ENCODE data around the gene TMBIM1.
A peak's percentile ranks its signal among the peaks of the same experiment; 100 is the strongest.

The TMBIM1 gene, protein sequence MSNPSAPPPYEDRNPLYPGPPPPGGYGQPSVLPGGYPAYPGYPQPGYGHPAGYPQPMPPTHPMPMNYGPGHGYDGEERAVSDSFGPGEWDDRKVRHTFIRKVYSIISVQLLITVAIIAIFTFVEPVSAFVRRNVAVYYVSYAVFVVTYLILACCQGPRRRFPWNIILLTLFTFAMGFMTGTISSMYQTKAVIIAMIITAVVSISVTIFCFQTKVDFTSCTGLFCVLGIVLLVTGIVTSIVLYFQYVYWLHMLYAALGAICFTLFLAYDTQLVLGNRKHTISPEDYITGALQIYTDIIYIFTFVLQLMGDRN

DNA sequence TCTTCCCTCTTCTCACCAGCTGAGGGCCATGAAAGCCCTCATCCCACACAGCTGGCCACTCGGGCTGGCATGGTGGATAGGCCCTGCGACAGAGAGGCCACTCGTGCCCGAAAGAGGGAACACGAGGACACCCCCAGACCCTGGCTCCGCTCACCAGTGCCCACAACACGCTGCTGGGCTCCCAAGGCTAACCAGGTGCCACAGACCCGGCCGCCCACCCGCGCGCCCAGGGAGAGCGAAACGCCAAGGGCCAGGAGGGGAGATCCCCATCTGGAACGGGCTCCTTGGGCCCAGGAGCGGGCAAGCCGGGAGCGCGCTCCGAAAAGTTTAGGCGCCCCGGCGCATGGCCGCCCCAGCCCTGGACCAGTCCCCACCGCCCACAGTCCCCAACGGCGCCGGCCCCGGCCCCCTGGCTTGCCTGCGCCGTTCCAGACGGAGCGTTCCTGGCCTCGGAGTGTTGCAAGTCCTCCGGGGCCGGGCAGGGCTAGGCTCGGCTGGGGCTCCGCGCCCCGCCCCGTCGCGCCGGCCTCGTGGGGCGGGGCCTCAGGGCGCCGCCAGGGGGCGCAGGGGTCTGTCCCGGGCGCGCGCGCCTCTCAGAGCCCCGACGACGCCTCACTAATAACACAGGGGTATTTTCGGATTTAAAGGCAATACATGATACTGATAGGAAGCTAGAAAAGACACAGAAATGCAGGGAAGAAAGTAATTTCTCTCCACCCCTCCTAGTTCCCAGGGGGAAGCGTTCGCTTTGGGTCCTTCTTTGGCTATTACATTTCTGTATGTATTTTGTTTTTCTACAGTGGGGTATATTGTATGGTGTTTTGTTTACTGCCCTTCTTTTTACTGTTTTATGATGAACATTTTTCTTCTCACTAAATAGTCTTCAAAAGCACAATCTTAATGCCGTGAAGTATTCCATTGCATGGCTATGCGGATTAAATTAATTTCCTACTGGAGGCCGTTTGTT, at the start of gene TMBIM1:
TSS of gene TMBIM1 (minus strand) at position 456 of the 967 bp plus-strand sequence. CDS start 10,362 bp downstream, outside the sequence.
- DNase-seq, result peak; percentile 22

DNA sequence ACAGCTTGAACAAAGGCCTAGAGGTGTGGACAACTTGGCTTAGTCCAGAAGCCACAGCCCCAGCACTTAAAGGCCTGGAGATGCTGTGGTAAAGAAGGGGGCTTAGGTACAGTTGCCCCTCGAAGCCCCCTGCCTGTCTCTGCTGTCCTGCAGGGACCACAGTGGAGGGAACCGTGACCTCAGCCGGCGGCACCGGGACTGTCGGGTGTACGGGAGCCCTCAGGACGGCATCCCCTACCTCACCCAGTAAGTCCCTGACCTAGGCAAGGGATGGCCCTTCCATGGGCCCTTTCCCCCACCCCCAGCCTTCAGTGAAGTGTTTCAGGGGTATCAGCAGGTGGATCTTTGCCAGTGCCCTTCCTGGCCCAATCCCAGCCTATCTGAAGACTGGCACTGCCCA, 49.1 kb upstream of the TMBIM1 start:
- DNase-seq, result no peak

DNA sequence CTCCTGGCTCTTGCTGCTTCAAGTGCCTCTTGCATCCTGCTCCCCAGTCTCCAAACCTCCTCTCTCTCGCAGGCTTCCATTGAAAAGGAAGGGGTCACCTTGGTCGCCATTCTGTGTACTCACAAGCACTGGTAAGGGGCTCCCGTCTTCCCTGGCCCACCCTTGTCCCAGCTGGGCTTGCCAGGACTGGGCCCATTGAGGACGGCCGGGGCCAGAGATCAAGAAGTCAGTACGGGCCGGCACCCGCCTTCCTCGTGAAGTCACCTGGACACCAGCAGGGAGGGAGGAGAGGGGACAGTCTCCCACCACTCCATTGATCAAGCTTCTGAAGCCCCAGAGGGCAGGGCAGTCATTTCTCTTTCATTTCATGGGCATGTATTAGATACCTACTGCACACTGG, 48.4 kb upstream of the TMBIM1 start:
- no peak for DNase-seq

DNA sequence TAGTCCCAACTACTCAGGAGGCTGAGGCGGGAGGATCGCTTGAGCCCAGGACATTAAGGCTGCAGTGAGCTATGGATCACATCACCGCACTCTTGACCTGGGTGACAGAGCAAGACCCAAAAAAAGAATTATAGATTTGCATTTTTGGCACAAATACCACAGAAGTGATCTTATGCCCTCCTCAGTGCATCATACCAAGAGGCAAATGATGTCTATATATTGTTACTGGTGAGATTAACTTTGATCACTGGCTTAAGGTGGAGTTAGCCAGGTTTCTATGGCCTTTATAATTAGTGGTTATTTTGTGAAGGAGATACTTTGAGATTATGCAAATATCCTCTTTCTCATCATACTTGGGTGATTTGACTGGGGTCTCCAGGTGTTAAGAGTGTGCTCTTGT, 42.2 kb upstream of the TMBIM1 start:
- DNase-seq, result no peak

DNA sequence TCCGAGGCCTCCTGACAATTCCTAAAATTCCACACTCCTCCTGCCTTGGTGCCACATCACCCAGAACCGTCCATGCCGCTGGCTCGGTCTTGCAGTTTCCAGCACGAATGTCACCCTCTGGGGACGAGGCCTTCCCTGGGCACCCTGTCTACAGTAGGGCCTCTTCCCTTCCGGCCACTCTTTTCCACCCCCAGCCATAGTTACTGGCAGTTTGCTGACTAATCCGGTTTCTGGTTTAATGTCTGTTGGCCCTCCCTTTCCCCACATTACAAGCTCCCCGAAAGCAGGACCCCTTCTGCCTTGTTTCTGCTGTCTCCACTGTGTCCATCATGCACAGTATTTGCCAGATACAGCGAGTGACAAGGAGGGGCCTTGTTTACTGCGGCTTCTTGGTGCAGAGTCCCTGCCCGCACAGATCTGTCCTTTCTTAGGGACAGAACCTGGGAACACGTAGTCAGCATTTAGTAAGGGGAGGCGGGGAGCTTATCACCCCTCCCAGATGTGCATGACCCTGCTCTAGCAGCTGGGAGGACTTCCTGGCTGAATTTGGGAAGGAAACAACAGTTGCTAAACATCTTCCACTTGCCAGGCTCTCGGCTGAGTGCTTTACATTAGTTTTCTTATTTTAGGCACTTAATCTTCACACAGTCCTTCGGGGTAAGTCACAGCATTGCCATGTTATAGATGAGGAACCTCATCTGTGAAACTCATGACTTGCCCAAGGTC, 40.8 kb upstream of the TMBIM1 start:
- DNase-seq, result no peak

DNA sequence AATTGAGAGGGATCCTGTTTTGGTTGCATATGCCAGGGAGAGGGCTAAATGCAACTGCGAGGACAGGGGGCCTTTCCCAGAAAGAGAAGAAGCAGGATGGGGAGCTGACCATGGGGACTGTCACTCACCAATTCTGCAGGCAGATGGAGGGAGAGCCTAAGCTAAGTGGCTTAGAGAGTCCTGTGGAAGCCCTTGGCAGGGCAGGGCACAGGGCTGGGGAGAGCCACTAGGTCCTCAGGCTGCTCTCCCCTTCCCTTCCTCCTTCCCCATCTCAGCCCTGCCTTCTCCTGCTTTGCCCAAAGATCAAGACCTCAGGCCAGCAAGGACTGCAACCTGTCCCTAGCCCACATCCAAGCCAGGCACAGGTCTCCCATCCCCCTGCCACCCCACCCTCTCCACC, 40.0 kb upstream of the TMBIM1 start:
- DNase-seq, result no peak

DNA sequence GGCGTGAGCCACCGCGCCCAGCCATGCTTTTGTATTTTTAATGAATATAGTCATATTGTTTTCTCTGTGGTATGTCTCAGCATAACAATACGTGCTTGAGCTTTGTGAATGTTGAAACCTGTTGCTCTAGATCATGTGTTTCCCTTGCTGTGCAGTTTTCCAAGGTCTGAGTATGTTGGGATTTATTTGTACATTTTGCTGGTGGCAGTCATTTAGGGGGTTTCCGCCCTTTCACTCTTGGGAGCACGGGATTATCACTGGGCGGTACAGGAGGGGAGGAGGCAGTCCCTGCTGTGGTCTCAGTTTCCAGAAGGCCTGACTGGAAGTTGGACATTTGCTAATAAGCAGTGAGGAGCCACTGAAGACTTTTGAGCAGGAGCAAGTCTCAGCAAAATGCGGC, 39.4 kb upstream of the TMBIM1 start:
- DNase-seq, result no peak

DNA sequence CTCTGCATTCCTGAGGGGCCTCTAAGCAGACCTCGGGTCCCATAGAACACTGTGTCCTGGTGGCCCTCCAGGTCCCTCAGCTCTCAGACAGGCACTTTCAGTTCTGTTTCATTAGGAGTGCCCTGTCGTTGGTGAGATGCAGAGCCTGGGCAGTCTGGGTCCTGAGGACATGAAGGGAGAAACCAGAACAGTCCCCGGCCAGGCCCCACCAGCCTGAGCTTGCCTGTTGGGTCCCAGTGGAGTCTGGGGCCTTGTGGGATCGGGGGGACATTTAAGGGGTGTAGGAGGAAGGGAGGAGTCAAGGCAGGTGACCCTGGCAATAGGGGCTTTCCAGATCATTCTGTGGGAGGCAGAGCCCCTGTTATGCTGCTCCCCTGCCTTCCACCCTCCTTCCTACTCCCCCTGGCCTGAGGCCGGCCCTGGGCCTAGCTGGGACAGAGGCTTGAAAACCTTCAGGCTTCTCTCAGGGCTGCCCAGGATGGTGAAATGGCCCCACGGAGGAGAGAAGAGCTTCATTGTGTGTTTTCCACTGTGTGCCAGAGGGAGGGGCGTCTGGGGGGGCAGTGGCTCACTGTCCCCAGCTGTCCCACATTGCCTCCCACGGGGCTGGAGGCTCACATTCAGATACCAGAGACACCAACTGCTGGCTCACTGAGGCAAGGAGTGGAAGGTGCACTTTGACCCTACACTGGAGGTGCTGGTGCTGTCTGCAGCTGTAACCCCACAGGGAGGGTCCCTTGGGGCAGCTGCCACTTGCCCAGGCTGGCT, 37.7 kb upstream of the TMBIM1 start:
- no peak for DNase-seq

DNA sequence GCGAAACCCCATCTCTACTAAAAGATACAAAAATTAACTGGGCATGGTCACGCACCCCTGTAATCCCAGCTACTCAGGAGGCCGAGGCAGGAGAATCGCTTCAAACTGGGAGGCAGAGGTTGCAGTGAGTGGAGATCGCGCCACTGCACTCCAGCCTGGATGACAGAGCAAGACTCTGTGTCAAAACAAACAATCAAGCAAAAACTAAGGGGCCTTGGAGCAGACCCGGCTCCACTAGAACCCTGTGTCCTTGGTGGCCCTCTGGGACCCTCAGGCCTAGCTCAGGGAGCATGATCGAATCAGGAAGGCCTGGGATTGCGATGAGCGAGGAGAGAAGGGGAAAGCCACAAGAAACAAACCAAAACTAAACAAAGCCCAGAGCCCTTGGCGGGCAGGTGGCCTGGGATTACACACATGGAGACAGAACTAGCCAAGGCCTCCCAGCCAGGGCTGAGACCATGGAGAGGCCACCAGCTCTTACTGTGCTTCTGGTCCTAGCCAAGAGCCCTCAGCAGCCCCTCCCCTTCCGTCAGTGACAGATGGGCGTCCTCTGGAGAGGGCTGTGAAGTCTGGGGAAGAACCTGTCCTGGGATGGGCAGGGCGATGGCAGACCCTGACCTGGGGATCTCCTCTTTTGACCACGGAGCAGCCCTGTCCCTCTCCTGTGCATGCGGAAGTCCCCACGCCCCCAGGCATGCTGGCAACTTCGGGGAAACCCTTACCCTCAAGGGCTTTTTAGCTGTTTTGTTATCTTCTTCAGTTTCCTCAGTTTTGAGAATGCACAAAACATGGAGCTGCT, 36.9 kb upstream of the TMBIM1 start:
- DNase-seq, result no peak

DNA sequence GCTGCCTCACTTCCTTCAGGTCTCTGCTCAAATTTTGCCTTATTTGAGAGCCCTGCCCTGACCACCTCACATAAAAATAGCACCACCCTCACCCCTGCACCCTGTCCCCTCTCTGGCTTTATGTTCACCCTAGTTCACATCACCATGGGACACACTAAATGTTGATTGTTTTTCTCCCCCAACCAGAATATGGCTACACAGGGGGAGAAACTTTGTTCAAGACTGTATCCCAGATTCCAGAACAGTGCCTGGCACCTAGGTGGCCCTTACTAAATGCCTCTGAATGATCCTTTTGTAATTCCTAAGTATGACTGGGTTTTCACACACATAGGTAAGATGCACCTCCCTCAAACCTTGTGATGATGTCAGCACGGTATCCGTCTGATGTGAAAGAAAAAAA, 36.0 kb upstream of the TMBIM1 start:
- DNase-seq, result no peak

DNA sequence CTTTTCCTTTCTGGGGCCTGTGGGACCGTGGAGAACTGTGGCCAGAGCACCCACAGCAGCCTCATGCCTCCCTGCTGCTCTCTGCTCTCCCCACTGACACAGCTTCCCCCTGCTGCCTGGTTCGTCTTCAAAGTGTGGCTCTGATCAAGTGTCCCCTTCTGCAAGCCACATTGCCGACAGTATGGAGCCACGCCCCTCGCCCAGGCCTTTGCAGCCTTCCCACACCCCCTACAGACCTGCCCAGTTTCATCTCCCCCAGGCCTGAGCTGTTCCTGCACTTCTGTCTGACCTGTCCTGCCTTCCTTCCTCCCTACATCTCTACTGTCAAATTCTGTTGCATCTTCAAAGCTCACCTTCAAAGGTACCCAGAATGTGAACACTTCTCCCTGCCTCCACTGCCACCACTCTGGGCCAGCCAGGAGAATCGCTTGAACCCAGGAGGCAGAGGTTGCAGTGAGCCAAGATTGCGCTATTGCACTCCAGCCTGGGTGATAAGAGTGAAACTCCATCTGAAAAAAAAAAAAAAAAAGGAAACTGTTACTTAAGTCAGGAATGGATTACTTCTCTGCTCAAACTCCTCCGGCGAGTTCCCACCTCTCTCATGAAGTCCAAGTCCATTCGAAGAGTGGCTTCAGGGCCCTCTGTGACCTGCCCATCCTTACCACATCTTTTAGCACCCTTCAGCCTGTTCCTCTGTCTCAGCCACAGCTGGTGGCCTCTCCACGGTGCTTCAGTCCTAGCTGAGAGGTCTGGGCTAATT, 35.3 kb upstream of the TMBIM1 start:
- no peak for DNase-seq

DNA sequence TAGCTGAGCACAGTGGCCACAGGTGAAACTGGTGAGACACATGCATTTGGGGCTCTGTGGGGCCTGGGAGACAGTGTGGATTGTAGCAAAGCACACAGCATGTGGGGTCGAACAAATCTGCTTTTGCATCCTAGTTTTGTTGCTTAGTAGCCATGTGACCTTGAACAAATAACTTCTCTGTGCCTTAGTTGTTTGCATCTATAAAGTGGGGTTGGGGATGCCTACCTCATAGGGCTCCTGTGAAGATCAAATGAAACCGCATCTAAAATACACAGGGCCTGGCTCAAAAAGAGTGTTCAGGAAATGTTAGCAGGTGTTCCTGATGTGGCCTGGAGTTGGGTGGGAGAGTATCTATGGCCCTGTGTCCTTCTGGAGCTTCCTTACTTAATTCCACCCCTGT, 34.0 kb upstream of the TMBIM1 start:
- no peak for DNase-seq

DNA sequence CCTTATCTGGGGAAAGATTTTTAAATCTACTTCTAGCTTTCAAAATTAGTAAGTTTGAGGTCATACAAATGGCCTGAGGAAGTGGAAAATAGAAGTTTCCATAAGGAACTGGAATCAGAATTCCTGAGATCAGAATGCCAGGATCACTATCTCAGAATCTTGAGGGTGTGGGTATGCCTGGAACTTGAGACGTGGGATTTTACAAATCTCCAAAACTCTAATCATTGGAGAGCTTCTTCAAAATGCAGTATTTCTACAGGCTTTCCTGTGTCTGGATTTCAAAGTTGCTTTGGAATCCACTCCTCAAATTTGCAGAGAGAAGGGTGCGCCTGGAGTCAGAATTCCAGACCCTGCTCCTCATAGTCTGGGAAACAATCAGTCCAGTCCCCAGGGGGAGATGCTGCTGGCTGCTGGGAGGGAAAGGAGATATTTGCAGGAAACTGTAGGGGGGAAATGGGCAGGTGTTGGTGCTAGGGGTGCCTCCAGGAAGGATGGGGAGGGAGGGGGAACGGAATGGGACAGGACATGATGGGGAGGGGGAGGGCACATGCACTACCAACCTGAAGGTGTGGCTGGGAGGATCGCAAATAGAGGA, 33.4 kb upstream of the TMBIM1 start:
- DNase-seq, result no peak

DNA sequence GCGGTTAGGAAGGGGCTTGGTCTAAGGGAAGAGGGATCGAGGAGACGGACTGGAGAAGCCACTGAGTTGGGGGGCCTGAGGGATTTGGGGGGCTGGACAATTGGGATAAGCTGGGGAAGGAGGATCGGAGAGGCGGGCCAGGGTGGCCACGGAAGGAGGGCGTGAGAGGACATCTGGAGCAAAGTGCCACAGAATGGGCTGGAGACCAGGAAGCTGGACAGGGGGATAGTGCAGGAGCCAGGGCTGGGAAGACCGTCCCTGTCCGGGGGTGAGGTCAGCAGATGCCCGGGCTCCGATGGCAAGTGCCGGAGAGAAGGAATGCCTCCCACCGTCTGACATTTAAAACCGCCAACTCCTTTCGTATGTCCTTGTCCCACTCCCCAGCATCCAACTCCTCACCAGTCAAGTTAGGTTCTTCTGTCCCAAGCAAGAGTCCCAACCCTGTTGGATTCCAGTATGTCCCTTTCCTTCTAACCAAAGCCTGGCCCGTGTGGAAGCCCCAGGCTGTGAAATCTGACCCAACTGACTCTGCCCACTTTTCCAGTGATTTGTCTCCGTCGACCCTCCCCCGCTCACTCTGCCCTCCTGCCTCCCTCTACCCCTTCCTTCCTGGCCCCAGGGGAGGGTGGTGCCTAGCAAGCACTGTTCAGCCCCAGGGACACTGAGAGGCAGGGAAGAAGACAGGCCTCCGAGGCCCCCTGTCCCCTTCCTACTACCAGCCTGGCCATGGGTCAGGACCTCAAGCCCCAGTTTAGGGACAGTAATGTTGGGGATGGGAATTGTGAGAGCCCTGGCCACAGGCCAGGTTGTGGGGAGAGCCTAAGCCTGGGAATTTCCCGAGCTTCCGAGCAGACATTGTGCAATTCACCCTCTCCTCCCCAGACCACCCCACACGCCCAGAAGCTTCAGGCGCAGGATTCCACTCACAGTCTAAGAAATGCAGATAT, 31.5 kb upstream of the TMBIM1 start:
- no peak for DNase-seq

DNA sequence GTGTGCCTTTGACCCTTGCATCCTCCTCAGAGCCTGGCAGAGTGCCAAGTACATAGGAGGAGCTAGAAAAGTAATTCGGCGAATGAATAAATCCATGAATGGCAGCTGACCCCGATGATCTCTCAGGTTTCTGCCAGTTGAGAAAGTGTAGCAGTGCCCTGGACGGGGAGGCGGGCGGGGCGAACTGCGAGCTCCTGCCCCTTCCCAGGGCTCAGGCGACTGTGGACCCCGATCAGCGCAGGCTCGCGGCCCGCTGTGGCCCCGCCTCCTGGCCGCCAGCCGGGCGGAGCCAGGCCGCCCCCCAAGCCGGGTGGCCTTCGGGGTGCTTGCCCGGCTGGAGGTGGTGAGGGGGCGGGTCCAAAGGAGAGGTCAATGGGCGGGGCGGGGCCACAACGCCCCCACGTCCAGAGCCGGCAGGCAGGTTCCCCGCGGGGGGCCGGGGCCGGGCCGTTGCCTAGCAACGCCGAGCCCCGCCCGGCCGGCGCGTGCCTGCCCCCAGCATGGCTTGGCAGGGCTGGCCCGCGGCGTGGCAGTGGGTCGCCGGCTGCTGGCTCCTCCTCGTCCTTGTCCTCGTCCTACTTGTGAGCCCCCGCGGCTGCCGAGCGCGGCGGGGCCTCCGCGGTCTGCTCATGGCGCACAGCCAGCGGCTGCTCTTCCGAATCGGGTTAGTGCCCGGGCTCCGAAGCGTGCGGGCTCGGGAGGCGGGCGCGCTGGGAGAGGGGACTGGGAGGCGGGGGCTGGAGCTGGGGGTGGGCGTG, 30.6 kb upstream of the TMBIM1 start:
- DNase-seq, result peak; percentile 48

DNA sequence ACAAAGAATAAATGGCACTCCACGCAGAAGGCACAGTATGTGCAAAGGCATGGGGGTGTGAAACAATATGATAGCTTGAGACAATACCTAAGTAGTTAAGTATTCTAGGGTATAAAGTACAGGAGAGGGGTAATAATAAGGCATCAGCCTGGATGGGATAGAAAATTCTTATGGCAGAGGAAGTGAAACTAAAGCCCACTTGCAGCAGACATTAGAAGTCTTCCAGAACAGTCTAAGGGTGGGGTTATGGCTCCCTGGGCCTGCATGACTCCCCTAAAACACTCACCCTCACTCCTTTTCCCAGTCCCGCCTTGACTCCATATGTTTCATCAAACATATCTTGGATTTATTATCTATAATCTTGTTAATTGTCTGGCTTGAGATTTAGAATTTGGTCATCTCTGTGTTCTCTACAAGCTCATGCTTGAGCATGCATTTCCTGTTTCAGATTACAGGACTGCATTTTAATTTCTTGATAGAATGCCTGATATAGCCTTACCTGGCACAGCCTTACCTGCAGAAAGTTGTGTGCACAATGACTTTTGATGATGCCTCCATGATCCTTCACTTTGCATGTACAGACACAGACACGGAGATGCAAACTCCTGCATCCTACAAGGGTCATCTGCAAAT, 28.5 kb upstream of the TMBIM1 start:
- DNase-seq, result no peak

DNA sequence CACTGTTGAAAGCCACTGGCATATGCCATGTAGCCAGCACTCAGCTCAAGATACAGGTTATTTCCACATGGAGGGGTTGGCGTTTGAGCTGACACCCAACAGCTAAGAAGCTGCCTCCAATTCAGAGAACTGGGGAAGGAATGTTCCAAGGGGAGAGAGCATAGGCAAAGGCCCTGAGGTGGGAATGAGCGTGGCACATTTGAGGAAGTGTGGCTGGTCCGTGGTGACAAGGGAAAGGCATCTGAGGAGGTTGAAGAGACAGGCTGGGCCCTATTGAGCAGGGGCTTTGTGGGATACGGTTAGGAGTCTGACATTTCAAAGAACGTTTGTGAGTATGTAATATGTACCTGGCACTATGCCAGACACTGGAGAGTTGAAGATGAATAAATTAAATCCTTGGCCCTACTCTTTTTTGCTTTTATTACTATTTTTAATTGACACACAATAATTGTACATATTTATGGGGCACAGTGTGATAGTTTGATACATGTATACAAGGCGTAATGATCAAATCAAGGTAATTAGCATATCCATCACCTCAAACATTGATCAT, 27.6 kb upstream of the TMBIM1 start:
- DNase-seq, result no peak

DNA sequence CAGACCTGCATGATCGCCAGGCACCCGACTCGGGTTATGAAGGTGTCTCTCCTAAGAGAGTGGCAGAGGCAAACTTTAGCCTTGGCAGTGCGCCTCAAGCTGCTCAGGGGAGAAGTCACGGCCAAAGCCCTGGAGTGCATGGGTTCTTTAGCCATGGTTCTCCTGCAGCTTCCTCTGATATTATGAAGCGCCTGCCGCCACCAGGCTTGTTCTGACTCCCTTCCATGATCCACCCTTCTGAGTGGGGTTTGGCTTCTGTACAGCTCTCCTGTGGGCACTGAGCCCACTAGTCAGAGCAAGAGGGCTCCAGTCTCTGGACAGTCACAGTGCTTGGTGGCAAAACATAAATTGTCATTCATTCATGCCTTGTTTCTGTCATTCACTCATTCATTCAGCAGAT, 25.9 kb upstream of the TMBIM1 start:
- DNase-seq, result no peak
